Inflammatory macrophage treated with lipopolysaccharide for 1 hour (primary cell): Measurements from ENCODE around the gene PRKCQ.
"Not testable (repeated sequence)": the region's sequence is repeated elsewhere in the genome, so short reads cannot be mapped to it uniquely, and the experiment has no call there.

ENCODE experiments used
- DNase-seq, 2 donors: peaks; one replicate each; pipeline ENCODE4 v3.0.0-alpha.2; 2020 to 2022

The PRKCQ gene

GRCh38 chr10:6490614-6491013 is 89.5 kb downstream of the PRKCQ start:
- peak; percentile 35 to 40 for DNase-seq

GRCh38 chr10:6487920-6488319 is 92.2 kb downstream of the PRKCQ start:
- no peak for DNase-seq

- no peak for DNase-seq
Measured at GRCh38 chr10:6486309-6486708, 93.8 kb downstream of the PRKCQ start.

- no peak for DNase-seq
Measured at GRCh38 chr10:6482737-6483357, 97.2 kb downstream of the PRKCQ start.

- no peak for DNase-seq
Measured at GRCh38 chr10:6478722-6479121, 101.4 kb downstream of the PRKCQ start.

GRCh38 chr10:6476989-6477388 is 103.1 kb downstream of the PRKCQ start:
- DNase-seq, result no peak

GRCh38 chr10:6474871-6475270 is 105.2 kb downstream of the PRKCQ start:
- DNase-seq, result no peak

GRCh38 chr10:6473901-6474370 is 106.1 kb downstream of the PRKCQ start:
- DNase-seq, result peak; percentile 68 to 72

GRCh38 chr10:6473430-6473829 is 106.6 kb downstream of the PRKCQ start:
- DNase-seq, result peak in 1 of 2 donors; percentile 29

GRCh38 chr10:6472710-6473005 is 107.4 kb downstream of the PRKCQ start:
- DNase-seq, result not testable (repeated sequence)

GRCh38 chr10:6470894-6471618 is 109.0 kb downstream of the PRKCQ start:
- DNase-seq, result no peak

GRCh38 chr10:6469661-6470060 is 110.4 kb downstream of the PRKCQ start:
- DNase-seq, result no peak

- DNase-seq, result no peak
Measured at GRCh38 chr10:6465854-6466601, 114.0 kb downstream of the PRKCQ start.

GRCh38 chr10:6465437-6465836 is 114.6 kb downstream of the PRKCQ start:
- no peak for DNase-seq

- no peak for DNase-seq
Measured at GRCh38 chr10:6464862-6465430, 115.1 kb downstream of the PRKCQ start.

GRCh38 chr10:6463366-6463765 is 116.7 kb downstream of the PRKCQ start:
- no peak for DNase-seq

GRCh38 chr10:6461961-6462360 is 118.1 kb downstream of the PRKCQ start:
- no peak for DNase-seq

GRCh38 chr10:6460861-6461409 is 119.1 kb downstream of the PRKCQ start:
- DNase-seq, result no peak

GRCh38 chr10:6458814-6459213 is 121.3 kb downstream of the PRKCQ start:
- no peak for DNase-seq

GRCh38 chr10:6457376-6457775 is 122.7 kb downstream of the PRKCQ start:
- DNase-seq, result no peak

GRCh38 chr10:6456067-6456466 is 124.0 kb downstream of the PRKCQ start:
- DNase-seq, result no peak

GRCh38 chr10:6455592-6455991 is 124.5 kb downstream of the PRKCQ start:
- DNase-seq, result no peak

GRCh38 chr10:6446711-6447110 is 133.4 kb downstream of the PRKCQ start:
- no peak for DNase-seq
